H9 (cell line): ENCODE measurements around the gene MAEA. TPM values are rescaled to one million over a fixed set of nuclear protein-coding genes. Genes with fewer than 3 reads are reported as not detected.

Experiments
- DNase-seq: peaks from one replicate; pipeline ENCODE4 v3.0.0-alpha.2; 2017
- H2AFZ ChIP-seq: one replicate; pipeline ENCODE4 v1.6.1; 2013; ENCODE audit warnings: mild to moderate bottlenecking, low read length, control low read depth, moderate library complexity
- H2AK5ac ChIP-seq: 2 replicates; pipeline ENCODE4 v1.6.1; 2013; ENCODE audit warnings: low read length, control low read depth, mixed read lengths; ENCODE audit not compliant: insufficient read length
- H2BK120ac ChIP-seq: one replicate; pipeline ENCODE4 v1.6.1; 2013; ENCODE audit warnings: low read depth, mild to moderate bottlenecking, low read length, control low read depth, inconsistent platforms; ENCODE audit not compliant: poor library complexity, severe bottlenecking
- H2BK12ac ChIP-seq: 2 replicates; pipeline ENCODE4 v1.6.1; 2013; ENCODE audit warnings: low read length, control low read depth, mixed read lengths, low read depth; ENCODE audit not compliant: insufficient read length
- H2BK15ac ChIP-seq: 2 replicates; pipeline ENCODE4 v1.6.1; 2013; ENCODE audit warnings: low read depth, low read length, control low read depth
- H2BK20ac ChIP-seq: one replicate; pipeline ENCODE4 v1.6.1; 2013; ENCODE audit warnings: low read depth, mild to moderate bottlenecking, low read length, control low read depth, inconsistent platforms; ENCODE audit not compliant: poor library complexity, severe bottlenecking
- H2BK5ac ChIP-seq: 2 replicates; pipeline ENCODE4 v1.6.1; 2013; ENCODE audit warnings: low read length, control low read depth, mixed read lengths; ENCODE audit not compliant: insufficient read length
- H3K14ac ChIP-seq: 2 replicates; pipeline ENCODE4 v1.6.1; 2013; ENCODE audit warnings: low read length, control low read depth; ENCODE audit not compliant: insufficient read depth
- H3K18ac ChIP-seq: 2 replicates; pipeline ENCODE4 v1.6.1; 2013; ENCODE audit warnings: low read depth, mild to moderate bottlenecking, mixed read lengths, low read length, control low read depth; ENCODE audit not compliant: insufficient read length
- H3K23ac ChIP-seq: 2 replicates; pipeline ENCODE4 v1.6.1; 2013; ENCODE audit warnings: low read length, control low read depth, mixed read lengths, low read depth; ENCODE audit not compliant: insufficient read length
- H3K23me2 ChIP-seq: 2 replicates; pipeline ENCODE4 v1.6.1; 2013; ENCODE audit warnings: low read depth, mild to moderate bottlenecking, mixed read lengths, low read length, control low read depth; ENCODE audit not compliant: insufficient read length, poor library complexity, severe bottlenecking
- H3K27ac ChIP-seq: 2 replicates; pipeline ENCODE4 v1.5.1; 2013; ENCODE audit warnings: low read length, control low read depth, mixed read lengths, low read depth; ENCODE audit not compliant: insufficient read length
- H3K27me3 ChIP-seq: 2 replicates; pipeline ENCODE4 v1.6.1; 2013; ENCODE audit warnings: low read length, control low read depth, inconsistent platforms; ENCODE audit not compliant: insufficient read depth
- H3K4ac ChIP-seq: 2 replicates; pipeline ENCODE4 v1.6.1; 2013; ENCODE audit warnings: low read depth, mild to moderate bottlenecking, control low read depth, inconsistent platforms, low read length, moderate library complexity
- H3K4me1 ChIP-seq: 2 replicates; pipeline ENCODE4 v1.6.1; 2013; ENCODE audit warnings: low read length, control low read depth, inconsistent platforms; ENCODE audit not compliant: insufficient read depth
- H3K4me2 ChIP-seq: 2 replicates; pipeline ENCODE4 v1.6.1; 2013; ENCODE audit warnings: low read length, control low read depth, mixed read lengths; ENCODE audit not compliant: insufficient read length, insufficient read depth
- H3K56ac ChIP-seq: 2 replicates; pipeline ENCODE4 v1.6.1; 2013; ENCODE audit warnings: low read depth, mild to moderate bottlenecking, mixed read lengths, low read length, control low read depth; ENCODE audit not compliant: insufficient read length
- H3K79me1 ChIP-seq: 2 replicates; pipeline ENCODE4 v1.6.1; 2013; ENCODE audit warnings: low read depth, mild to moderate bottlenecking, moderate library complexity, low read length, control low read depth, inconsistent platforms; ENCODE audit not compliant: insufficient read depth, poor library complexity, severe bottlenecking
- H3K79me2 ChIP-seq: 2 replicates; pipeline ENCODE4 v1.6.1; 2013; ENCODE audit warnings: low read length, control low read depth, inconsistent platforms; ENCODE audit not compliant: insufficient read depth
- H3K9ac ChIP-seq: 2 replicates; pipeline ENCODE4 v1.6.1; 2013; ENCODE audit warnings: low read length, control low read depth, mixed read lengths; ENCODE audit not compliant: insufficient read length; ENCODE audit errors: extremely low read depth
- H3K9me3 ChIP-seq: one replicate; pipeline ENCODE4 v1.6.1; 2013; ENCODE audit warnings: low read depth, low read length, inconsistent platforms; ENCODE audit not compliant: control insufficient read depth
- H3T11ph ChIP-seq: one replicate; pipeline ENCODE4 v1.6.1; 2013; ENCODE audit warnings: mild to moderate bottlenecking, low read length, control low read depth, inconsistent platforms
- H4K20me1 ChIP-seq: one replicate; pipeline ENCODE4 v1.6.1; 2013; ENCODE audit not compliant: control insufficient read depth, insufficient read length, insufficient read depth
- H4K5ac ChIP-seq: 2 replicates; pipeline ENCODE4 v1.6.1; 2013; ENCODE audit warnings: low read depth, mild to moderate bottlenecking, mixed read lengths, low read length, control low read depth; ENCODE audit not compliant: insufficient read length
- H4K8ac ChIP-seq: replicated peaks from 2 replicates; pipeline ENCODE4 v1.6.1; 2013; ENCODE audit warnings: low read length, control low read depth, mixed read lengths, low read depth; ENCODE audit not compliant: insufficient read length
- H4K91ac ChIP-seq: 2 replicates; pipeline ENCODE4 v1.6.1; 2013; ENCODE audit warnings: low read depth, mild to moderate bottlenecking, moderate library complexity, mixed read lengths, low read length, control low read depth; ENCODE audit not compliant: insufficient read length
- H3K27ac Mint-ChIP-seq, 3 experiments: 2 replicates in 2 of 3; 3 replicates in 1 of 3; pipeline ENCODE4 v1.8.0; 2020 to 2021; ENCODE audit warnings: mixed read lengths in 3 of 3, mild to moderate bottlenecking in 1 of 3, moderate library complexity in 1 of 3
- H3K27me3 Mint-ChIP-seq: 2 replicates; pipeline ENCODE4 v1.8.0; 2021; ENCODE audit warnings: low read depth, mild to moderate bottlenecking, moderate library complexity, mixed read lengths
- H3K36me3 Mint-ChIP-seq, 3 experiments: 2 replicates in 2 of 3; 3 replicates in 1 of 3; pipeline ENCODE4 v1.8.0; 2020 to 2021; ENCODE audit warnings: low read depth in 3 of 3, mixed read lengths in 3 of 3; ENCODE audit not compliant: insufficient read depth in 1 of 3
- H3K4me1 Mint-ChIP-seq, 2 experiments: 2 replicates each; pipeline ENCODE4 v1.8.0; 2020; ENCODE audit warnings: mixed read lengths in 2 of 2
- H3K4me3 Mint-ChIP-seq, 2 experiments: 2 replicates in 1 of 2; 3 replicates in 1 of 2; pipeline ENCODE4 v1.8.0; 2020 to 2021; ENCODE audit warnings: mild to moderate bottlenecking in 2 of 2, mixed read lengths in 2 of 2, moderate library complexity in 1 of 2
- H3K9me3 Mint-ChIP-seq, 2 experiments: 2 replicates in 1 of 2; 3 replicates in 1 of 2; pipeline ENCODE4 v1.8.0; 2020; ENCODE audit warnings: mild to moderate bottlenecking in 2 of 2, mixed read lengths in 2 of 2, moderate library complexity in 1 of 2
- CTCF ChIP-seq: fragments of 200-600 bp; sonication (generic); conservative IDR thresholded peaks from 3 replicates; pipeline ENCODE4 v1.8.0; 2021; ENCODE audit warnings: antibody characterized with exemption, mild to moderate bottlenecking
- WGBS: extraction: QIAGEN DNeasy Blood & Tissue Kit; methylation state at CpG from one replicate; pipeline ENCODE4 v1.1.7; 2013; ENCODE audit warnings: missing lambda C conversion rate, low lambda C conversion rate, mixed read lengths; ENCODE audit not compliant: insufficient read length; ENCODE audit errors: extremely low coverage; 5-methylcytosine and 5-hydroxymethylcytosine counted together
- total RNA-seq: library from RNA; stranded (reverse); gene quantifications from 2 replicates; pipeline ENCODE4 v1.2.1, GENCODE V29; 2021

MAEA gene
- total RNA-seq, 1 experiment from 2014 or later, result 85.6 TPM

- H3K27ac ChIP-seq, result no peak overlapping the region
- Mint-ChIP-seq H3K27ac (no peak overlapping the region), H3K27me3 (no peaks in the 10 kb centered on the region), H3K4me1 (no peaks in the 10 kb centered on the region), H3K36me3 (peaks cover 0 to 4% (median 0%) of the 10 kb centered on the region in 3 experiments; a peak in 2 of 7 replicates), H3K4me3 (no peak overlapping the region), H3K9me3 (no peaks in the 10 kb centered on the region)
- H4K5ac ChIP-seq, result no peak overlapping the region
- H2BK15ac ChIP-seq, result no peak overlapping the region
- H2BK120ac ChIP-seq, result no peak overlapping the region
- no peak for TF ChIP-seq CTCF
- no peak overlapping the region for H4K8ac ChIP-seq
- no peak overlapping the region for H2AFZ ChIP-seq
- H2BK5ac ChIP-seq, result no peak overlapping the region
- peaks cover 5% of the 10 kb centered on the region for H4K20me1 ChIP-seq
- no peaks in the 10 kb centered on the region for H3K9me3 ChIP-seq
- no peak overlapping the region for H3K14ac ChIP-seq
- no peak overlapping the region for H2AK5ac ChIP-seq
- H3K23ac ChIP-seq, result no peak overlapping the region
- no peak overlapping the region for H3K9ac ChIP-seq
- H3K79me2 ChIP-seq, result no peaks in the 10 kb centered on the region
- H3K79me1 ChIP-seq, result no peaks in the 10 kb centered on the region
- no peaks in the 10 kb centered on the region for H3K27me3 ChIP-seq
- no peak overlapping the region for H3T11ph ChIP-seq
- no CpG with 5 or more reads among the region's 36 CpGs for WGBS
- no peak overlapping the region for H2BK20ac ChIP-seq
- H2BK12ac ChIP-seq, result no peak overlapping the region
- no peak overlapping the region for H4K91ac ChIP-seq
- no peak overlapping the region for H3K4me2 ChIP-seq
- no peak for DNase-seq
- H3K56ac ChIP-seq, result no peak overlapping the region
- no peaks in the 10 kb centered on the region for H3K23me2 ChIP-seq
- no peak overlapping the region for H3K4ac ChIP-seq
- H3K18ac ChIP-seq, result no peak overlapping the region
- H3K4me1 ChIP-seq, result no peaks in the 10 kb centered on the region
Measured at GRCh38 chr4:1380368-1381151, 90.9 kb downstream of the MAEA start.
